Ishikawa (cell line): ENCODE results near the gene MS4A14.

Source experiments
- CEBPB ChIP-seq: IDR thresholded peaks from 2 replicates; pipeline ENCODE4 v1.6.1; 2012
- CREB1 ChIP-seq: IDR thresholded peaks from 2 replicates; pipeline ENCODE4 v1.6.1; 2012; ENCODE audit warnings: low read depth
- EGR1 ChIP-seq: IDR thresholded peaks from 2 replicates; pipeline ENCODE4 v1.6.1; 2012
- EP300 ChIP-seq: IDR thresholded peaks from 2 replicates; pipeline ENCODE4 v1.6.1; 2012; ENCODE audit warnings: borderline replicate concordance
- FOXM1 ChIP-seq: IDR thresholded peaks from 2 replicates; pipeline ENCODE4 v1.6.1; 2012; ENCODE audit warnings: low read depth, borderline replicate concordance
- MAX ChIP-seq: IDR thresholded peaks from 2 replicates; pipeline ENCODE4 v1.6.1; 2012
- NFIC ChIP-seq: IDR thresholded peaks from 2 replicates; pipeline ENCODE4 v1.6.1; 2012
- RAD21 ChIP-seq: IDR thresholded peaks from 2 replicates; pipeline ENCODE4 v1.6.1; 2012; ENCODE audit warnings: low read depth
- REST ChIP-seq: IDR thresholded peaks from 2 replicates; pipeline ENCODE4 v1.6.1; 2012; ENCODE audit warnings: low read depth, mild to moderate bottlenecking
- TAF1 ChIP-seq: IDR thresholded peaks from 2 replicates; pipeline ENCODE4 v1.6.1; 2012; ENCODE audit warnings: low read depth, mild to moderate bottlenecking
- TCF12 ChIP-seq: IDR thresholded peaks from 2 replicates; pipeline ENCODE4 v1.6.1; 2012; ENCODE audit warnings: low read depth
- TEAD4 ChIP-seq: IDR thresholded peaks from 2 replicates; pipeline ENCODE4 v1.6.1; 2012
- USF1 ChIP-seq: IDR thresholded peaks from 2 replicates; pipeline ENCODE4 v1.6.1; 2012
- YY1 ChIP-seq: IDR thresholded peaks from 2 replicates; pipeline ENCODE4 v1.6.1; 2012; ENCODE audit warnings: low read depth
- ZBTB7A ChIP-seq: IDR thresholded peaks from 2 replicates; pipeline ENCODE4 v1.6.1; 2012; ENCODE audit warnings: low read depth

Gene MS4A14

GRCh38 chr11:60370252-60370810, 25.9 kb upstream of the MS4A14 start:
- TF ChIP-seq CREB1, result no peak
- TF ChIP-seq RAD21, result no peak
- TF ChIP-seq FOXM1, result no peak
- no peak for TF ChIP-seq REST
- TF ChIP-seq NFIC, result no peak
- TF ChIP-seq CEBPB, result no peak
- no peak for TF ChIP-seq TCF12
- TF ChIP-seq EGR1, result no peak
- no peak for TF ChIP-seq USF1
- TF ChIP-seq YY1, result no peak

GRCh38 chr11:60370811-60371298, 25.4 kb upstream of the MS4A14 start:
- no peak for TF ChIP-seq RAD21
- TF ChIP-seq CREB1, result no peak
- TF ChIP-seq YY1, result no peak
- no peak for TF ChIP-seq FOXM1
- TF ChIP-seq REST, result no peak
- TF ChIP-seq USF1, result no peak

GRCh38 chr11:60371386-60371785, 24.9 kb upstream of the MS4A14 start:
- TF ChIP-seq FOXM1, result no peak
- TF ChIP-seq TCF12, result no peak
- no peak for TF ChIP-seq REST
- TF ChIP-seq RAD21, result no peak
- no peak for TF ChIP-seq EGR1
- no peak for TF ChIP-seq TAF1
- no peak for TF ChIP-seq ZBTB7A
- no peak for TF ChIP-seq TEAD4
- no peak for TF ChIP-seq MAX
- no peak for TF ChIP-seq USF1
- no peak for TF ChIP-seq CEBPB
- TF ChIP-seq YY1, result no peak
- TF ChIP-seq NFIC, result no peak
- TF ChIP-seq EP300, result no peak
- no peak for TF ChIP-seq CREB1

- TF ChIP-seq EP300 (no peak), NFIC (no peak), CEBPB (no peak), EGR1 (no peak), CREB1 (no peak), YY1 (no peak), FOXM1 (no peak), MAX (no peak), TCF12 (no peak), ZBTB7A (no peak), RAD21 (no peak), TEAD4 (no peak)
Observed at GRCh38 chr11:60371854-60372253, 24.4 kb upstream of the MS4A14 start.
